C1 segment of cervical spinal cord (tissue), 14 donors: ENCODE data around the gene CHRDL2.

Source experiments
- DNase-seq, 14 donors: peaks; one replicate each; lab custom pipeline; 2025; lab: John Stamatoyannopoulos, UW

The CHRDL2 gene

DNA sequence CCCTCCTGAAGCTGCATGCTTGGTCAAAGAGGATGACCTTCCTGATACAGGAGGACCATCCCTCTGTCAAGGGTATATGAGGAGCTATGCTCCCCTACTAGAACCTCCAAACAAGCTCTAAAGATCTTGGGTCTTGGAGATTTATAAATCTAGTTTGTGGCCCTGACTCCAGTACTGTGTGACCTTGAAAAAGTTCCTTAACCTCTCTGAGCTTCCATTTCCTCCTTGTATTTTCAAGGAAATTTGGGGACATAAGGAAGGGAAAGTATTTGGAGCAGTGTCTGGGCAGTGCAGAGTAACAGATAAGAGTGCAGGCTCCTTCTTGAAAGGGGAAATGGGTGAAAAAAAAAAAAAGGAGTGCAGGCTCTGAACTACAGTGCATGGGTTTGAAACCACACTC is 45.9 kb downstream of the CHRDL2 start:
- DNase-seq, result no peak

DNA sequence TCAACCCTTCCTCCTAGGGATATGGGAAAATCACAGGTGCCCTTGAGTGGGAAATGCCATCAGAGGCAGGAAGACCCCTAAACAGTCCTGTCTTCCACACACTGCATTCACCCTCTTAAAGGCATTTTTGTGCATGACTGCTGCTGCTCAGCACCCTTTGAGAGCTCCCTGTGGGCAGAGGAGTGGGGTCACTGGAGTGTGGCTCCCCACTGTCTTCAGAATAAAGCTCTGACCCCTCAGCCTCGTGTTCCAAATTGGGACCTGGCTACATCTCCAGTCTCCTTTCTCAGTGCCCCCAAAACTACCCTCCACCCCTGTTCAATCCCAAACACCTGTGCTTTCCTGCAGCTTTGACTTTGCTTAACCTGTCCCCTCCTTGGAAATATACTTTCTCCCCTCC is 46.6 kb downstream of the CHRDL2 start:
- no peak for DNase-seq

DNA sequence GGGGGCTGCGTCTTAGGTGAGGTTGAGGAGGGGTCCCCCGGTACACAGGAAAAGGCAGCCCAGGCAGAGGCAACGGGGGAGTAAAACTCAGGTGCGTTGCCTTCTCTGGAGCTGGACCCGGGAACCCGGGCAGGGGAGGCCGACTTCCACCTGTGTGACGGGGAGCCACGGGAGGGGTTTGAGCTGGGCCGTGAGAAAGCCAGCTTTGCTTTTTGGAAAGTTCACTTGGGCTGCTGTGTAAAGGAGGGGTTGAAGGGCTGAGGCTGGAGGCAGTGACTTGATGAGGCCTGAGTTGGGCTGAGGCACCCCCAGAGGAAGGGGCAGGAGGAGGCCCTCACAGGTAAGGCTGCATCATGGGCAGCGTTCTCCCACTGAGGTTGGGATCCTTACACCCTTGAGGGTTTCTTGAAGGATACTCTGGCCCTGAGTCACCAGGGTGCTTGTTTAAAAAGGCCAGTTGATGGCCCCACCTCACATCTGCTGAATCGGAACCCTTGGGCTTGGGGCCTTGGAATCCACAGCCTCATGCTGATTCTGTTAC is 47.2 kb downstream of the CHRDL2 start:
- DNase-seq, result peak in 1 of 14 donors; percentile 54

DNA sequence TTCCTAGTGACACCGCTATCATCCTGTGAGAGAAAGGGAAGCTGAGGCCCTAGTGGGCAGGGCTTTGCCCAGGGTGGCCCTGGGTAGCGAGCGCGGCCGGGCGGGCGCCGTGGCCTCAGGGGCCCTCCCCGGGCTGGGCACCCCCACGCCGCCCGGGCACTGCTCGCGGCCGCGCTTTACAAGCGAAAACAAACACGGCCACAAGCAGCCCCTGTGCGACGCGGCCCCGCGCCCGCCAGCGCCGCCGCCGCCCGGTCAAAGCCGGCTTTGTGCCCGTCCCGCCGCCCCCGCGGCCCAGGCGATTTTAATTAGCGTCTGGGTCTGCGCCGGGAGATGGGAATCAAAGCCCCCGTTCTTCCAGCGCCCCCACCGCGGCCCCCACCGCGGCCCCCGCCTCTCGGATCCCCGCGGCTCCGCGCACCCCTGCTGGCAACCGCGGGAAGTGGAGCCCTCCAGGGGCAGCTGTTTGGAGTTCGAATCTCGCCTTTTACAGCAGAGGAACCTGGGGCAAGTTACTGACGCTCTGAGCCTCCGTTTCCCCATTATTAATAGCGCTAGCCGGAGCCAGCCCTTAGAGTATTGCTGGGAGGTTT is 47.9 kb downstream of the CHRDL2 start:
- peak in 13 of 14 donors; percentile 29 to 88 (median 72) for DNase-seq

DNA sequence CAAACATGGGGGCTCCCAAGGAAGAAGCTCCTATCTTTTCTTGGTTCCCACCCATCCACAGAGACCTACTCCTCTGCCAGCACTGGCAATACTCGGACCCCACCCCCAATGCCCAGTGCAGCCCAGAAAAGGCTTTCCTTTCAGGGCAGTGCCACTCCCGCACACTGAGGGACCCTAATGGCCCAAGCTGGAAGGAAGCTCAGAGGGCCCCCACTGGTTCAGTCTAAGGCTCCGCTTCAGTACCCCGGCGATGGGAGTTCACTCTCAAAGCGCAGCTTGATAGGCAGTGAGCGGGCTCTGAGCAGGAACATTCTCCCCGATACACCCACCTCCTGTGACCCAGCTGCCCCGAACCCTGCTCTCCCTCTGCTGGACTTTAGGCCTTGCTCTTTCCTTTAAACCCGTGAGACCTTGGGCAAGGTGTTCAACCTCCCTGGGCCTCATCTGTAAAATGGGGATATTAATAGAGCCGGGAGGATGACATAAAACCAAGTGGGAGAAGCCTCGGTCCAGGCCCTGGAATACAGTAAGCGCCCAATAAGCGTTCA is 48.4 kb downstream of the CHRDL2 start:
- no peak for DNase-seq

DNA sequence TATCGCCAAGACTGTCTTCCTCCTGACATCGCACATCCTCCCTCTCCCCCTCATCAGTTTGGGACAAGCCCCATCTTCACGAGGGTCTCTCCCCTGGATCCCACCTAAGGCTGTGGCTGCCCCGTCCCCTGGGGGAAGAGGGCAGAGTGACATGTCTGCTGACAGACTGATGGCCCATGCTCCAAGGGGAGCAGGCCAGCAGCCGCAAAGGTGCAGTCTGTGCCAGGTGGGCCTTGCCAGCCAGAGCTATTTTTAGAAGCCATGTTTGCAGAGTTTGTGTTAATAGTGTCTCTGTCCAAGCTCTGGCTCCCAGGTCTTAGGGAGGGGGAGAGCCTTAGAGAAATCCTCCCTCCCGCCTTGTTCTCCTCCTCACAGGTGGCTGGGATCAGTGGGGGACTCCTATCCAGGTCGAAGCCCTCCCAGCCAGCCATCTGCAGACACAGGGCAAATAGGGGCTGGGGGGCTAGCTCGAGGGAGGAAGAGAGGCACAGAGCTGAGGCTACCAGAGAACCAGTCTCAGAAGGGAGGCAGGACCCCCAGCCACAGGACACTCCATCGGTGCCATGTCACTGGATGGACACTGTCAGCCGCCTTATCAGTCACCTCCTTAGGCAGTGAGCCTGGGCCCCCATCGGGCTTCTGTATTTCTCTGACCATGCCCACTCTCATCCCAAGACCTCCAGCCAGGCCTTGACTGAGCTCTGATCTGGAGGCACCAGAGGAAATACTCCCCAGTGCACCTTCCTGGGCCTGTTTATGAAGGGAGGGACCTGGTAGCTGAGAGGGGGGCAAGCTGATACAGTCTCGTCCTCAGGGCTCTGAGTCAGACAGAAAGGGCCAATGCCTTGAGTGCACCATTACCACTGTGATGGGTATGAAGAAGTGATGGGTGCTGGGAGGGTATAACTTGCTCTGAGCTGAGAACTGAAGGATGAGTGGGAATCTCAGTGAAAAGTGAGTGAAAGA is 49.3 kb downstream of the CHRDL2 start:
- peak in 3 of 14 donors; percentile 12 to 92 (median 18) for DNase-seq

DNA sequence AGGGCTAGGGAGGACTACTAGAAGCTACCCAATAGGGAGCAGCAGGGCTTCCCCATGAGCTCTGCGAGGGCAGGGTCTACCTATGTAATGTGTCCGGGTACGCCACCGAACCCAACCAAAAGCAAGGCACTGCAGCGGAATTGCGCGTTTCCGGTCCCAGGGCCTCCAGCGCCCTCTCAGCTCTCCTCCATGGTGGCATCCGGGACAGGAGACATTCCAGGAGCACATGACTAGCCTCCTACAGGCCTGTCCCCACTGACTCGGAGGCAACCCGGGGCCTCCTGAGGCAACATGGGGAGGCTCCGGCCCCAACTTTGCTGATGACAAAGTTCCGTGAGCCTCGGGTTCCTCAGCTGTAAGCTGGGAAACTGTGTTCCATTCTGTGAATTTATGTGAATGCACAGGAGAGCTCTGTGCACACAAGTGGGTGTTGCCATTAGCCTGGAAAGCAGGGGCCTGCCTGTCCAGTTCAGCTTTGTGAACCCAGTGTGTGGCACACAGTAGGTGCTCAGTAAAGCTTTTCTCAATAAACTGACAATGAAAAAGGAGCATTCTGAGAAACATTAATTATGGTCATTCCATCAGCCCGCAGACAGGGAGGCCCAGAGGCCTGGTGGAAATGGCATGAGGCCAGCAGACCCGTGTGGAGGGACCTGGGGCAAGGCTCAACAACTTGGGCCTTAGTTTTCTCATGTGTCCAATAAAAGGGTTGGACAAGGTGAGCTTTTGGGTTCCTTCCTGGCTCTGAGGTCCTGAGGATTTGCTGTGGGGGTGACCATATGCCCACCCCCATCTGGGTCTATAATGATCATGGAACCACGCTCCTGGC is 50.3 kb downstream of the CHRDL2 start:
- peak in 1 of 14 donors; percentile 38 for DNase-seq

DNA sequence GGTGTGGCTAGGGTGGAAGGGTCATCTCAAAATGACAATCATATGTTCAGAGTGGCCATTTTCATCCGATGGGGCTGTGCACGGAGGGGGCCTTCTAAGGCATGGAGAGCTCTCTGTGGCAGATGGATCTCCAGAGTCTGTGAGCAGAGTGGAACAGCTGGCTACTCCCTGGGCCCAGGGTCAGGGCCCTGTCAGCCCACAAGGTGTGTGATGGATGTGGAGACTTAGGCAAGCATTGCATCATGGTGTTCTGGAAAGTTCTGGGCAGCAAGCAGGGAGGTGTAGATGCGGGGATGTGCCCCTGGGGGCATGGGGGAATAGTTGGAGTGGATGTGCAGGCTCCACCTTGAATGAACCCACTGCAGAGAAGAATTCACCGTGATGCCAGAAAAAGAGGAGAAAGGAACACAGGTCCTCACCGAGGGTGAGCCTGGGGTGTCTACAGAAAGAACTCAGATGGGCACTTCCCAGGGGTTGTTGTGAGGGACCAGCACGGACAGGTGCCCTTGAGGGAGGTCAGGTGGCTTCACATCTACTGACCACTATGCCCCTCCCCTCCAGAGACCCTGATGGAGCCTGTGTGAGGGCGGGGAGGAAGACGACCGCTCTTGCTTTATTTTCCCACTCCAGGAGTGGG is 51.1 kb downstream of the CHRDL2 start:
- DNase-seq, result no peak

DNA sequence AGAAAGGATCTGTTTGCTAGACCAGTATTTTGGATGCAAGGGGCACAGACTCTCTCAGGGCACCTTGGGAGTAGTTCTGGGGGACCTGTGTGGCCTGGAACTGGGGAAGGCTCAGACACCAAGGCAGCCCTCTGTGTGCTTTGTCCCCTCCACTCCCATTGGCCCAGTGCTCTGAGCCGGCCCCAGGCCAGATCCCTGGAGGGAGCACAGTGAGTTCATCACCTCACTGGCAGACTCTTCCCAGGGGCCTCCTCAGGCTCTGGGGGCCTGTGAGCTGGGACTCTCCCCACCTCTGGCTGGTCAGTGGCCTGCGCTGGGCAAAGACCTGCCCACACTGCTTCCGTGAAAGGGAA is 51.7 kb downstream of the CHRDL2 start:
- DNase-seq, result no peak

DNA sequence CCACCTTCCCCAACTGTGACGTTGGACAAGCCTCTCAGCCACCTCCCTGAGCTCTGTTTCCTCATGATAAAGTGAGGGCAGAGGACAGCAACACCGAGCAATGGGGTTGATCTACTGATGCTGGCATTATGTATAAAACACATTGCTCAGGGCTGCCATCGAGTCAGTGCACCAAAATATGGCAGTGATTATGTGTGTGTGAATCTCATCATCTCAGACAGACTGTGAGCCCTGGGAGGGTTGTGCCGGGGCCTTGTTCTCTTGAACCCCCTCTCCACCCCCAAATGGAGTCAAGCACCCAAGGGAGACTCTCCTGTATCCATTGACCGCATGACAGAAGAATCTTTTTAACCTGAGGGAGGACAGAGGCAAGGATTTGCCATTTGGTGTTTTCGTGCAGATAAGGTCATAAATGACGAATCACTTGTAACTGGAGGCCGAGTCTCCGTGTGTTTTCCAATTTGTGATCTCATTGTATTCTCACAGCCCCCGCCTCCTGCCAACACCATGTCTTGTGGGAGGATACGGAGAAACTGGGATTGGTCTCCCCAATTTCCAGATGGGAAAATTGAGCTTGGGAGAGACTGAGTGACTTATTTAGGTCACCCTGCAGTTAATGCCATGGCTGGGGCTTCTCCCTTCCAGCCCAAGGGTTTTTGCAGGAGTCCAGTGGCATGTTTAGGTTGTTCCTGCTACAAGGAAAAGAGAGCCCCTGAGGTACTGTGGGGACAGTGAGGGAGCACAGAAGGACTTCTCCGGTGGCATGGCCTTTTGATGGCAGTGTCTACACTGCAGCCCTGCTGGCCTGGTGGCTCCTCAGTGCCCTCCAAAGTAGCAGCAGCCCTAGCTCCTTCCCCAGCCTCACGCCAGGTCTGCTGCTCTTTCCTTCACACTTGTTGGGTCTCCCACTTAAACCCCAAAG is 52.4 kb downstream of the CHRDL2 start:
- DNase-seq, result no peak

DNA sequence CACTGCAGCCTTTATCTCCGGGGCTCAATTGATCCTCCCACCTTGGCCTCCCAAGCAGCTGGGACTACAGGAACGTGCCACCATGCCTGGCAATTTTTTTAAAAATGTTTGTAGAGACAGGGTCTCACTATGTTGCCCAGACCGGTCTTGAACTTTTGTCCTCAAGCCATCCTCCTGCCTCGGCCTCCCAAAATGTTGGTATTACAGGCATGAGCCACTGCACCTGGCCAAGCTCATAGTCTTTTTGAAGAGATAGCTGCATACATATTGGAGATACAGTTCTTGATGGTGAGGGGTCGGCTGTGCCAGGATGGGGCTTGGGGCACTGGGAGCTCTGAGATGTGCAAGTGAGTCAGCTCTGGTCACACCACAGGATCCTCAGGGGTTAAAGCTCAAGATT is 53.2 kb downstream of the CHRDL2 start:
- DNase-seq, result no peak

DNA sequence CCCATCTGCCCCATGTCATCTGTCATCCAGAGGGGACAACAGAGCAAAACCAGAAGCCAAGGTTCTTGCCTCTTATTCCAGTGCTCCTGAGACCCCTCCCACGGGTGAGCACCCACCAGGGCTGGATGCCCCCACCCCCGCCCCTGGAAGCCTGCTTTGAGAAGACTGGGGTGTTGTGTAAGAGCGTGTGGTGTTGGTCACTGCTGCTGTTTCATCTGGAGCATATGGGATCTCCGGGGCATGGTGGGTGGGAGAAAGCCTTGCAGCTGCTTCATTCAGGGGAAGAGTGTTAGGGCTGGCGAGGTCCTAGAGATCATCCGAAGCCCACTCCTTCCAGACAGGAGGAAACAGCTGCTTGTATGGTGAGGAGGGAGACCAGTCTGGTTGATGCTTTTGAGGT is 54.1 kb downstream of the CHRDL2 start:
- DNase-seq, result no peak

DNA sequence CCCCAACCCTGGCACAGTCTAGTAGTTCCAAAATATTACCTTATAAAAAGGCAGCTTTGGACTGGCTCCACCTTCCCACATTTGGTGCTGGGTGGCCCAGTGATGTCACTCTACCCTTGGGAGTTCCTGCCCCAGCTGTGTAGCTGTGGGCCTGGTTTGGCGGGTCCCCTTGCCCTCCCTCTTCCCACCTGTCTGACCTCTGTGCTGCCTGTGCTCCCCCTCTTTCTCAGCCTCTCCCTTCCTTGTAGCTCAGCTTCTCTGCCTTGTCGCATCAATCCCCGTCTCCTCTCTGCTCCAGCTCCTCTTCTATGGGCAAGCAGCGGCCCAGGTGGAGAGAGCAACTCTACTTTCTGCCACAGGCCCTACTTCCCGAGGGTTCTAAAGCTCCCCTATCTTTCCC is 54.6 kb downstream of the CHRDL2 start:
- DNase-seq, result no peak

DNA sequence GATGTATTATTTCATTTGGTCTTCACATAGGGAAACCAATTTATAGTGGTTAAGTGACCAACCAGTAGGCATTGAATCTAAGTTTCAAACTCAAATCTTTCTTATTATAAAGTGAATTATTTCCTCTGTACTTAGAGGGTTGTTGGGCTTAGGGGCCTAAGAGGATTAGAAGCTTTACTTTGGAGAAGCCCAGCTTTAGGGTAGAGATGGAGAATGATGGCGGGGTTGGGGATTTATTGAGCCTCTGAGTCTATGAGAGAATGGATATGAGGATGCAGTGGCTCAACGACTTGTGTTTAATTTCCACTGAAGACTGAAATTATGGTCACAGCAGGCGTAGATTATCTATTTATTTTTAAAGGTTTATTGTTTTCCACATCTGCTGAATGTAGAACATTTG is 55.5 kb downstream of the CHRDL2 start:
- no peak for DNase-seq

DNA sequence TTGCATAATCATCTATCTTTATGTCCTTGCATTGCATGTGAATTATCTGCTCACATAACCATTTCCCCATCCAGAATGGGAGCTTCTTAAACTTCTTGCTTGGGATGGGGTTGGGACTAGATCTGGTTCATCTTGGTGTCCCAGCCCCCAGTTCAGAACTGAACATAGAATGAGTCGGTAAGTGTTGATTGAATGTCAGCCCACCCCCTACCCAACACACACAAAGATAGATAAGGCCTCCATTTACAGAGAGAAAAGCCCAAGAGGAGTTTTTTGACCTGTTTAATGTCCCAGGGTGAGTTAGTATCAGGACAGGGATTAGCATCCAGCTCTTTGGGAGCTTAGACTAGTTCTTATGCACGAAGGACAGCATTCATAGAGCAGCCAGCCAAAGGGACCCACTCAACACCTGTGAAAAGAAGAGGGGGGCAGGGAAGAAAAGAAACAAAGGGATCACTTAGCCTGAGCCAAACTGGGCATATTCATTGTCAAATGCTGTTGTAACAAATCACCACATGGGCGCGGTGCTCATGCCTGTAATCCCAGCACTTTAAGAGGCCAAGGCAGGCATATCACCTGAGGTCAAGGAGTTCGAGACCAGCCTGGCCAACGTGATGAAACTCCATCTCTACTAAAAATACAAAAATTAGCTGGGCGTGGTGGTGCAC is 57.4 kb downstream of the CHRDL2 start:
- DNase-seq, result peak in 3 of 14 donors; percentile 38 to 51 (median 41)

DNA sequence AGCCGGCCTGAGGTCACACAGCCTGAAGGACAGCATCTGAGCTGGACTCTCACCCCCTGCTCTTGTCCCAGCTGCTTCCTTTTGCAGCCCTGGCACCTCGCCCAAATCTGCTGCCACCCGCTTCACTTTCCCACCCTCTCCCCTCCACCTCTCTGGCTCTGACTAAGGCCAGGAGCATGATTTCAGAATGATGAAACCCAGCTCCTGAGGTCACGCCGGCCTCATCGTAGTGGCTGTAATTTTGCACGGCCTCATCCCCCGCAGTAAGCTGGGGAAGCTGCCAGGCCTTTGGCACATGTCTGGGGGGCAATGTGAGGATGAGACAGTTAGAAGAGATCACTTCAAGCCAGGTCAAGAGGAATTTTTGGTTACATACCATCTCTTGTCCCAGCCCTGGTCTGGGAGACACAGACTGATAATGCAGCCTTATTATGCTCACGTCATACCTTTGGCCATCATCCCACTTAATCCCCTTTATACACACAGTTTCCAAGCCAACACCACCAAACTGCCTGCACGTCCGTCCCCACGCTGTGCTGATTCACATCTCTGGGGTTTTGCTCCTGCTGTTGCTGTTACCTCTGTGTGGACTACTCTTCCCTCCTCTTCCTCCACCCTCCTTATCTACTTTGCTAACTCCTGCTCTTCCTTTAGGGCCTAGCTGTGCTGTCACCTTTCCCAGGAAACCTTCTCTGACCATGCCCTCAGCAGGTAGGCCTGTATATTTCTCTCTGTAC is 58.1 kb downstream of the CHRDL2 start:
- DNase-seq, result peak in 4 of 14 donors; percentile 20 to 42 (median 37)

DNA sequence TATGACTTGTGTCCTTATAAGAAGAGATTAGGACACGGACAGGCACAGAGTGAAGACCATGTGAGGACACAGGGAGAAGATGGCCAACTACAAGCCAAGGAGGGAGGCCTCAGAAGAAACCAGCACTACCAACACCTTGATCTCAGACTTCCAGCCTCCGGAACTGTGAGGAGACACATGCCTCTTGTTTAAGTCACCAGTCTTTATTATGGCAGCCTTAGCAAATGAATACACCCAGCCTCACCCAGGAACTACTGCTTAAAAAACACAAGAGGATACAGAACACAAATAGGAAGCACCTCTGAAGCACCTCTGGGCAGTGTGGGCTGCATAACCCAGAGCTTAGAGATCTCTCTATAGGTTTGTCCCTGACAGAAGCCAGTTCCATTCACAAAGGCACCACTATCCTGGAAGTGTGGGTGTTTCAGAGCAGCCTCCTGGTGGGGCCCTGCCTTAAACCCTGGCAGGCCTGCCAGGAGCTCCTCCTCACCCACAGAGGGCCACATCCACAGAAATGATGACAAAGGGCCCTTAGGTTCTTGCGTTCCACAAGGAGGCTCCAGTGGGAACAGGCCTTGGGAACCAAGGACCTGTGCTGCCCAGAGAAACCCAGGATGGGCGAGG is 58.8 kb downstream of the CHRDL2 start:
- no peak for DNase-seq

DNA sequence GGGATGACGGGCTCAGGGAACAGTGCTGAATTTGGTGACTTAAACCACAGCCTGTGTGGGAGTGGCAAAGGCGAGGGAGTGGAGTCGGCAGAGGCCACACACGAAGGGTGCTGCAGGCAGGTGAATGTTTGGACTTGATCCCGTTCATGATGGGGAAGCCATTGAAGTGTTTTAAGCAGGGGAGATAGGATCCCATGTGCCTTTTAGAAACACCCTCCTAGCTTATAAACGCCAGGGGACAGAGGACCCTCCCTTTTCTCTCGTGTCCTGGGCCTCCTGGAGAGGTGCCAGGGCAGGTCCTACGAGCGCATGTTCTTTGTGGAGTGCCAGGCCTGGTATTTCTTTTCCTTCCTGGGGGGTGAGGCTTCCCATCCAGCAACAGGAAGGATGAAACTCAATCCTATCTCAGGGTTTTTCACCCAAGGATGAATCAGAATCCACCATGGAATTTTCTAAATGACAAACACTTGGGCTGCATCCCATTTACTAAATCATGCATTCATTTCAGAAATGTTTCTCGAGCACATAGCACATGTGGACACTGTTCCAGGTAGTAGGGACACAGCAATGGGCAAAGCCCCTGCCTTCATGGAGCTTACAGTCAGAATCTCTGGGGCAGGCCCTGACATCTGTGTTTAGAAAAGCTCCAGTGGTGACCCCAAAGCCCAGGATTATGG is 59.6 kb downstream of the CHRDL2 start:
- no peak for DNase-seq
